Prostate gland (tissue), 2 donors: ENCODE measurements around the gene RPA1.

Source experiments
- CTCF ChIP-seq, 4 experiments: fragments of 200-600 bp in 2 of 4; fragments of 450-650 bp in 2 of 4; sonication (generic) in 2 of 4; IDR thresholded peaks; 1 replicate in 3 of 4; 2 replicates in 1 of 4; pipeline ENCODE4 v1.5.1; 2016 to 2019; ENCODE audit warnings: antibody characterized with exemption in 4 of 4, mild to moderate bottlenecking in 2 of 4, moderate library complexity in 2 of 4
- POLR2A ChIP-seq: fragments of 450-650 bp; IDR thresholded peaks from one replicate; pipeline ENCODE4 v1.6.1; 2016; ENCODE audit warnings: antibody characterized with exemption, mild to moderate bottlenecking
- POLR2AphosphoS5 ChIP-seq: sonication (generic); formaldehyde crosslinking; IDR thresholded peaks from one replicate; pipeline ENCODE4 v1.6.1; 2017; ENCODE audit warnings: antibody characterized with exemption

- TF ChIP-seq CTCF (IDR thresholded peaks at IDR 0.05) = no peak
- no peak for TF ChIP-seq POLR2AphosphoS5
- no peak for TF ChIP-seq POLR2A
These were observed 19.2 kb upstream of the RPA1 start for GRCh38 chr17:1810450-1811103.
